Measurements from ENCODE around the gene PLRG1.
A peak's percentile ranks its signal among the peaks of the same experiment; 100 is the strongest.

The PLRG1 gene

GRCh38 chr4:154511548-154511947, 38.7 kb downstream of the PLRG1 start:
- no peak for DNase-seq (ENCODE audit: low read depth)
- TF ChIP-seq CTCF (IDR thresholded peaks at IDR 0.05; ENCODE audit: low read depth, low read length) (no peak), POLR2A (IDR thresholded peaks at IDR 0.05; ENCODE audit: extremely low read depth, insufficient read length) (no peak), MAX (IDR thresholded peaks at IDR 0.05; ENCODE audit: low read depth, low read length) (no peak), MYC (IDR thresholded peaks at IDR 0.05; ENCODE audit: low read depth, low read length) (no peak)
- no peak overlapping the region for H3K4me3 ChIP-seq (ENCODE audit: low read depth, low read length)

GRCh38 chr4:154507156-154507555, 43.0 kb downstream of the PLRG1 start:
- TF ChIP-seq MAX (IDR thresholded peaks at IDR 0.05; ENCODE audit: low read depth, low read length) (no peak), MYC (IDR thresholded peaks at IDR 0.05; ENCODE audit: low read depth, low read length) (no peak), POLR2A (IDR thresholded peaks at IDR 0.05; ENCODE audit: extremely low read depth, insufficient read length) (no peak), CTCF (IDR thresholded peaks at IDR 0.05; ENCODE audit: low read depth, low read length) (no peak)
- DNase-seq (ENCODE audit: low read depth): no peak
- H3K4me3 ChIP-seq (ENCODE audit: low read depth, low read length): no peak overlapping the region

- TF ChIP-seq MAX (IDR thresholded peaks at IDR 0.05; ENCODE audit: low read depth, low read length): no peak
- no peak for TF ChIP-seq POLR2A (IDR thresholded peaks at IDR 0.05; ENCODE audit: extremely low read depth, insufficient read length)
- peak; percentile 41 for TF ChIP-seq CTCF (IDR thresholded peaks at IDR 0.05; ENCODE audit: low read depth, low read length)
- TF ChIP-seq MYC (IDR thresholded peaks at IDR 0.05; ENCODE audit: low read depth, low read length): no peak
- DNase-seq (ENCODE audit: low read depth): peak; percentile 39
- no peak overlapping the region for H3K4me3 ChIP-seq (ENCODE audit: low read depth, low read length)
Observed at GRCh38 chr4:154506253-154506652, 43.9 kb downstream of the PLRG1 start.

GRCh38 chr4:154503598-154503997, 46.6 kb downstream of the PLRG1 start:
- no peak overlapping the region for H3K4me3 ChIP-seq (ENCODE audit: low read depth, low read length)
- peak; percentile 45 for TF ChIP-seq CTCF (IDR thresholded peaks at IDR 0.05; ENCODE audit: low read depth, low read length)
- TF ChIP-seq MYC (IDR thresholded peaks at IDR 0.05; ENCODE audit: low read depth, low read length): no peak
- peak; percentile 11 for DNase-seq (ENCODE audit: low read depth)

- no peak overlapping the region for H3K4me3 ChIP-seq (ENCODE audit: low read depth, low read length)
- no peak for DNase-seq (ENCODE audit: low read depth)
- no peak for TF ChIP-seq MYC (IDR thresholded peaks at IDR 0.05; ENCODE audit: low read depth, low read length)
- no peak for TF ChIP-seq POLR2A (IDR thresholded peaks at IDR 0.05; ENCODE audit: extremely low read depth, insufficient read length)
- no peak for TF ChIP-seq CTCF (IDR thresholded peaks at IDR 0.05; ENCODE audit: low read depth, low read length)
- no peak for TF ChIP-seq MAX (IDR thresholded peaks at IDR 0.05; ENCODE audit: low read depth, low read length)
Observed at GRCh38 chr4:154502111-154502510, 48.1 kb downstream of the PLRG1 start.

- no peak for TF ChIP-seq MAX (IDR thresholded peaks at IDR 0.05; ENCODE audit: low read depth, low read length)
- no peak for TF ChIP-seq POLR2A (IDR thresholded peaks at IDR 0.05; ENCODE audit: extremely low read depth, insufficient read length)
- no peak for TF ChIP-seq CTCF (IDR thresholded peaks at IDR 0.05; ENCODE audit: low read depth, low read length)
- no peak for TF ChIP-seq MYC (IDR thresholded peaks at IDR 0.05; ENCODE audit: low read depth, low read length)
- no peak overlapping the region for H3K4me3 ChIP-seq (ENCODE audit: low read depth, low read length)
- no peak for DNase-seq (ENCODE audit: low read depth)
Observed at GRCh38 chr4:154497889-154498288, 52.3 kb downstream of the PLRG1 start.
